GM23338 (cell line): ENCODE results near the gene CLDN19. TPM values are rescaled to one million over a fixed set of nuclear protein-coding genes. Genes with fewer than 3 reads are reported as not detected.

ENCODE experiments used
- ATAC-seq: fragments of 200-7000 bp; cut with Tn5 transposase; 3 replicates; pipeline ENCODE4 v1.9.1; 2020
- DNase-seq: peaks from one replicate; pipeline ENCODE4 v3.0.0-alpha.2; 2015; ENCODE audit warnings: low spot score
- H2AFZ ChIP-seq: fragments of 200-600 bp; sonication (generic); 2 replicates; pipeline ENCODE4 v1.8.0; 2016; ENCODE audit warnings: antibody characterized with exemption, mild to moderate bottlenecking, moderate library complexity
- H3F3A ChIP-seq: fragments of 200-600 bp; sonication (generic); replicated peaks from 2 replicates; pipeline ENCODE4 v1.8.0; 2017; ENCODE audit warnings: antibody characterized with exemption, mixed run types, low read depth
- H3K27ac ChIP-seq: fragments of 200-600 bp; sonication (generic); 2 replicates; pipeline ENCODE4 v1.6.1; 2016; ENCODE audit warnings: low read depth
- H3K27me3 ChIP-seq: fragments of 200-600 bp; sonication (generic); 2 replicates; pipeline ENCODE4 v1.8.0; 2016; ENCODE audit warnings: mild to moderate bottlenecking, mixed run types, moderate library complexity; ENCODE audit not compliant: insufficient read depth
- H3K36me3 ChIP-seq: fragments of 200-600 bp; sonication (generic); 2 replicates; pipeline ENCODE4 v1.8.0; 2016; ENCODE audit warnings: mild to moderate bottlenecking; ENCODE audit not compliant: insufficient read depth
- H3K4me1 ChIP-seq: fragments of 200-600 bp; sonication (generic); 2 replicates; pipeline ENCODE4 v1.8.0; 2016; ENCODE audit warnings: mild to moderate bottlenecking, moderate library complexity; ENCODE audit not compliant: insufficient read depth
- H3K4me2 ChIP-seq: fragments of 200-600 bp; sonication (generic); 2 replicates; pipeline ENCODE4 v1.7.1; 2017; ENCODE audit warnings: mixed run types
- H3K4me3 ChIP-seq: fragments of 200-600 bp; sonication (generic); 2 replicates; pipeline ENCODE4 v1.6.1; 2016; ENCODE audit warnings: mixed run types
- H3K79me2 ChIP-seq: fragments of 200-600 bp; sonication (generic); replicated peaks from 2 replicates; pipeline ENCODE4 v1.8.0; 2017; ENCODE audit warnings: mild to moderate bottlenecking; ENCODE audit not compliant: insufficient read depth
- H3K9me2 ChIP-seq: fragments of 200-600 bp; sonication (generic); 2 replicates; pipeline ENCODE4 v1.8.0; 2017; ENCODE audit not compliant: insufficient read depth
- H4K20me1 ChIP-seq: fragments of 200-600 bp; sonication (generic); replicated peaks from 2 replicates; pipeline ENCODE4 v1.8.0; 2017; ENCODE audit warnings: mild to moderate bottlenecking; ENCODE audit not compliant: insufficient read depth
- H3K27ac Mint-ChIP-seq: 2 replicates; pipeline ENCODE4 v1.8.0; 2020; ENCODE audit warnings: inconsistent platforms, mild to moderate bottlenecking, moderate library complexity, mixed read lengths
- H3K27me3 Mint-ChIP-seq: 3 replicates; pipeline ENCODE4 v1.8.0; 2022; ENCODE audit warnings: low read depth, mild to moderate bottlenecking, moderate library complexity, mixed read lengths, inconsistent platforms; ENCODE audit not compliant: insufficient read depth, poor library complexity
- H3K36me3 Mint-ChIP-seq: 3 replicates; pipeline ENCODE4 v1.8.0; 2021; ENCODE audit warnings: low read depth, mild to moderate bottlenecking, inconsistent platforms, moderate library complexity, mixed read lengths
- H3K4me1 Mint-ChIP-seq: 3 replicates; pipeline ENCODE4 v1.8.0; 2020; ENCODE audit warnings: mild to moderate bottlenecking, inconsistent platforms, mixed read lengths
- H3K4me3 Mint-ChIP-seq: 3 replicates; pipeline ENCODE4 v1.8.0; 2021; ENCODE audit warnings: moderate library complexity, mild to moderate bottlenecking, inconsistent platforms, mixed read lengths
- H3K9me3 Mint-ChIP-seq: 3 replicates; pipeline ENCODE4 v1.8.0; 2020; ENCODE audit warnings: moderate library complexity, mild to moderate bottlenecking, inconsistent platforms, mixed read lengths
- CREB1 ChIP-seq: fragments of 250-450 bp; sonication (Bioruptor Pico); IDR thresholded peaks from 2 replicates; pipeline ENCODE4 v1.5.0; 2020; ENCODE audit warnings: low read depth, mild to moderate bottlenecking, moderate library complexity
- ETS1 ChIP-seq: IDR thresholded peaks from 2 replicates; pipeline ENCODE4 v1.6.1; 2016; ENCODE audit warnings: antibody characterized with exemption
- NANOG ChIP-seq: IDR thresholded peaks from 2 replicates; pipeline ENCODE4 v1.6.1; 2016; ENCODE audit warnings: antibody characterized with exemption, borderline replicate concordance
- STAT1 ChIP-seq: IDR thresholded peaks from one replicate; pipeline ENCODE4 v1.6.1; 2016; ENCODE audit warnings: antibody characterized with exemption; ENCODE audit not compliant: unreplicated experiment
- ZNF114 ChIP-seq: fragments of 250-450 bp; sonication (Bioruptor Pico); IDR thresholded peaks from 2 replicates; pipeline ENCODE4 v1.5.0; 2020; ENCODE audit warnings: mild to moderate bottlenecking, moderate library complexity
- polyA plus RNA-seq: library from polyadenylated mRNA; unstranded; fragments of >200 nt; fragmentation: Nextera tagmentation; extraction: Ambion mirVana; gene quantifications from 2 replicates; pipeline ENCODE4 v1.2.1, GENCODE V29; 2016
- total RNA-seq: library from RNA; depleted of rRNA; stranded (reverse); fragments of >200 nt; shearing (Covaris generic); gene quantifications from 2 replicates; pipeline ENCODE4 v1.2.3, GENCODE V29; 2014
- TF ChIP-seq, protein P1 (sequence below), 2 experiments: fragments of 200-600 bp in 1 of 2; sonication (generic) in 1 of 2; conservative IDR thresholded peaks; 2 replicates each; pipeline versions ENCODE4 v1.5.1 to v1.6.1; 2016 to 2017; ENCODE audit warnings: antibody characterized with exemption in 2 of 2, low read depth in 2 of 2, mild to moderate bottlenecking in 2 of 2, moderate library complexity in 1 of 2

The CLDN19 gene
- total and polyA plus RNA-seq, 2 experiments from 2014 or later = 2.6 to 12.8 TPM

- Histone ChIP-seq H3K27me3 (no peaks in the 10 kb centered on the region), H3F3A (no peaks in the 10 kb centered on the region), H3K79me2 (no peaks in the 10 kb centered on the region), H3K36me3 (no peaks in the 10 kb centered on the region), H3K9me2 (no peaks in the 10 kb centered on the region), H3K27ac (no peak overlapping the region), H4K20me1 (no peaks in the 10 kb centered on the region), H2AFZ (no peak overlapping the region), H3K4me2 (no peak overlapping the region), H3K4me1 (peaks cover 22% of the 10 kb centered on the region), H3K4me3 (no peak overlapping the region)
- H3K9me3 Mint-ChIP-seq = no peaks in the 10 kb centered on the region
- H3K27ac Mint-ChIP-seq = no peak overlapping the region
- peaks cover 42% of the 10 kb centered on the region for H3K4me1 Mint-ChIP-seq
- H3K27me3 Mint-ChIP-seq = peaks cover 12% of the 10 kb centered on the region
- peaks cover 2% of the 10 kb centered on the region; the same call in 1 of the 3 replicates for H3K36me3 Mint-ChIP-seq
- TF ChIP-seq, protein P1, sequence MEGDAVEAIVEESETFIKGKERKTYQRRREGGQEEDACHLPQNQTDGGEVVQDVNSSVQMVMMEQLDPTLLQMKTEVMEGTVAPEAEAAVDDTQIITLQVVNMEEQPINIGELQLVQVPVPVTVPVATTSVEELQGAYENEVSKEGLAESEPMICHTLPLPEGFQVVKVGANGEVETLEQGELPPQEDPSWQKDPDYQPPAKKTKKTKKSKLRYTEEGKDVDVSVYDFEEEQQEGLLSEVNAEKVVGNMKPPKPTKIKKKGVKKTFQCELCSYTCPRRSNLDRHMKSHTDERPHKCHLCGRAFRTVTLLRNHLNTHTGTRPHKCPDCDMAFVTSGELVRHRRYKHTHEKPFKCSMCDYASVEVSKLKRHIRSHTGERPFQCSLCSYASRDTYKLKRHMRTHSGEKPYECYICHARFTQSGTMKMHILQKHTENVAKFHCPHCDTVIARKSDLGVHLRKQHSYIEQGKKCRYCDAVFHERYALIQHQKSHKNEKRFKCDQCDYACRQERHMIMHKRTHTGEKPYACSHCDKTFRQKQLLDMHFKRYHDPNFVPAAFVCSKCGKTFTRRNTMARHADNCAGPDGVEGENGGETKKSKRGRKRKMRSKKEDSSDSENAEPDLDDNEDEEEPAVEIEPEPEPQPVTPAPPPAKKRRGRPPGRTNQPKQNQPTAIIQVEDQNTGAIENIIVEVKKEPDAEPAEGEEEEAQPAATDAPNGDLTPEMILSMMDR (conservative IDR thresholded peaks at IDR 0.05; ENCODE audit: low read depth in 2 of 2) = no peak
- TF ChIP-seq ETS1 = no peak
- TF ChIP-seq STAT1 = no peak
- no peak for TF ChIP-seq ZNF114
- no peak overlapping the region for H3K4me3 Mint-ChIP-seq
- ATAC-seq (no peak), DNase-seq (no peak)
These were observed 1.9 kb downstream of the CLDN19 start for GRCh38 chr1:42737986-42738677.

DNA sequence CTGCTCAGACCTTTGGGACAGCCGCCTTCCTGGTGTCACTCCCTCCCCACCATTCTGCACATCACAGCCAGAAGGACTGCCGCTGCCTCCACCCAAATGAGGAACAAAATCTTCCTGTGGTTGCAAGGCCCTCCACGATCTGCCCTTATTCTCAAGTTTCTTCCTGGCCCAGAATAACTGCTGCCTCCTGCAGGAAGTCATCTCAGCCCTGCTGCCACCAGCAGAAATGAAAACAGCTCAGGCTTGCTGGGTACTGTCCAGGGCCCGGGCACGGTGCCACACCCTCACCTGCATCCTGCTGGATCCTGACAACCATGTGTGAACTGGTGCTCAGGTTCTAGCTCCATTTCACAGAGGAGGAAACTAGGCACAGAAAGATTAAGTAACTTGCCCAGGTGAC lies 2.8 kb downstream of the CLDN19 start:
- no peak for ATAC-seq
- H3K27me3 Mint-ChIP-seq = peaks cover 12% of the 10 kb centered on the region
- H3K27ac Mint-ChIP-seq = no peak overlapping the region; the same call in 1 of the 2 replicates
- H3K9me2 ChIP-seq = no peaks in the 10 kb centered on the region
- H3K27me3 ChIP-seq = no peaks in the 10 kb centered on the region
- no peak overlapping the region for H3K27ac ChIP-seq
- H3K4me3 ChIP-seq = no peak overlapping the region
- H3F3A ChIP-seq = no peaks in the 10 kb centered on the region
- H3K36me3 Mint-ChIP-seq = peaks cover 2% of the 10 kb centered on the region; the same call in 1 of the 3 replicates
- H2AFZ ChIP-seq = no peak overlapping the region
- H3K4me3 Mint-ChIP-seq = no peak overlapping the region
- no peak for DNase-seq
- TF ChIP-seq CREB1 (no peak), NANOG (no peak)
- TF ChIP-seq, protein P1 (conservative IDR thresholded peaks at IDR 0.05; ENCODE audit: low read depth in 2 of 2) = no peak
- H3K79me2 ChIP-seq = no peaks in the 10 kb centered on the region
- H3K4me1 ChIP-seq = peaks cover 22% of the 10 kb centered on the region
- peaks cover 35% of the 10 kb centered on the region for H3K4me1 Mint-ChIP-seq
- H3K36me3 ChIP-seq = no peaks in the 10 kb centered on the region
- H4K20me1 ChIP-seq = no peaks in the 10 kb centered on the region
- no peaks in the 10 kb centered on the region for H3K9me3 Mint-ChIP-seq
- no peak overlapping the region for H3K4me2 ChIP-seq
